ENCODE measurements around the gene TTLL11.
A peak's percentile ranks its signal among the peaks of the same experiment; 100 is the strongest.
"Not testable (repeated sequence)": the region's sequence is repeated elsewhere in the genome, so short reads cannot be mapped to it uniquely, and the experiment has no call there.

Gene TTLL11

GRCh38 chr9:122004589-122004988 lies 88.5 kb downstream of the TTLL11 start:
- DNase-seq (ENCODE audit: low spot score), result no peak

- DNase-seq (ENCODE audit: low spot score), result no peak
Observed at GRCh38 chr9:122001491-122002201, 91.5 kb downstream of the TTLL11 start.

DNA sequence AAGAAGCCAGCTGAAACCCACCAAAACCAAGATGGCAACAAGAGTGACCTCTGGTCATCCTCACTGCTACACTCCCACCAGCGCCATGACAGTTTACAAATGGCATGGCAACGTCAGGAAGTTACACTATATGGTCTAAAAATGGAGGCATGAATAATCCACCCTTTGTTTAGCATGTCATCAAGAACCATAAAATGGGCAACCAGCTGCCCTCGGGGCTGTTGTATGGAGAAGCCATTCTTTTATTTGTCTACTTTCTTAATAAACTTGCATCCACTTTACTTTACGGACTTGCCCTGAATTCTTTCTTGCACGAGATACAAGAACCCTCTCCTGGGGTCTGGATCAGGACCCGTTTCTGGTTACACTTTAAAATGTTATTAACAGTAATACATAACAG lies 92.6 kb downstream of the TTLL11 start:
- DNase-seq (ENCODE audit: low spot score), result not testable (repeated sequence)

- no peak for DNase-seq (ENCODE audit: low spot score)
Observed at GRCh38 chr9:121999556-121999955, 93.6 kb downstream of the TTLL11 start.

GRCh38 chr9:121998513-121999049 lies 94.5 kb downstream of the TTLL11 start:
- DNase-seq (ENCODE audit: low spot score), result no peak

DNA sequence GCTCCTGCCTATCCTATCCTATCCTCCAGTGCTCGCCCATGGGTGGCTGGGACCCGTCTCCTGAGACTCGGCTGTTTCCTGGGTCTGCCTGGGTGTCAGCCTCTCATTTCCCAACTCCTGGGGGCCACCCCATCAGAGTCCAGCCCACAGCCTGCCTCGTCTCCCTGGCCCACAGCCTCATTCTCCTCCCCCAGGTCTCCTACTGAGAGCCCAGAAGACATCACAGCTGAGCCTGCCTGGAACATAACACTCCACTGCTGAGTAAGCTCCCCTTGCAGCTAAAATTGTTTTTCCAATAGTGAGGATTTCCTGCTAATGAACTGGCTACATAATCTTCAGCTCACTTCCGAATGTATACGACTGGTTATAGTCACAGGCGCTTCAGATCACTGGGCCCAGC lies 95.3 kb downstream of the TTLL11 start:
- DNase-seq (ENCODE audit: low spot score), result no peak

GRCh38 chr9:121996783-121997182 lies 96.3 kb downstream of the TTLL11 start:
- no peak for DNase-seq (ENCODE audit: low spot score)

GRCh38 chr9:121995997-121996396 lies 97.1 kb downstream of the TTLL11 start:
- DNase-seq (ENCODE audit: low spot score), result no peak

GRCh38 chr9:121992571-121993212 lies 100.4 kb downstream of the TTLL11 start:
- peak; percentile 47 for DNase-seq (ENCODE audit: low spot score)

- DNase-seq (ENCODE audit: low spot score), result no peak
Observed at GRCh38 chr9:121991307-121991661, 101.8 kb downstream of the TTLL11 start.

GRCh38 chr9:121990600-121991306 lies 102.4 kb downstream of the TTLL11 start:
- DNase-seq (ENCODE audit: low spot score), result no peak

DNA sequence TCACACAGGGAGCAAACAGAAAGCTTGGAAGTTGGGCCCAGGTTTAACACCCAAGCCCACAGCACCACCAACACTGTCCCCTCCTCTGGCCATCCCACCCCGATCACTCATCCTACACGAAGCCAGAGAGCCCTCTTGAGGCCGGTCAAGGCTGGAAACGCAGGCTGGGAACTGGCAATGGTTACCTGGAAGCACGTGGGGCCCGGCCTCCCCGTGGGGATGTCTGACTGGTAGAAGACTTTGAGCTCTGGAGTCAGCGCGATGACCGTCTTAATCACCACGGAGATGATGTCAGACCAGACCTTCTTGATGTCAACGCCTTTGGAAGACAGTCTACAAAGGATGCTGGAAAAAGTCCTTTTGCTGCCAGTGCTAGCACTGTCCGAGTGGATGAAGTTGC lies 104.1 kb downstream of the TTLL11 start:
- DNase-seq (ENCODE audit: low spot score), result no peak

GRCh38 chr9:121987314-121987713 lies 105.8 kb downstream of the TTLL11 start:
- no peak for DNase-seq (ENCODE audit: low spot score)

- no peak for DNase-seq (ENCODE audit: low spot score)
Observed at GRCh38 chr9:121985792-121986494, 107.2 kb downstream of the TTLL11 start.

DNA sequence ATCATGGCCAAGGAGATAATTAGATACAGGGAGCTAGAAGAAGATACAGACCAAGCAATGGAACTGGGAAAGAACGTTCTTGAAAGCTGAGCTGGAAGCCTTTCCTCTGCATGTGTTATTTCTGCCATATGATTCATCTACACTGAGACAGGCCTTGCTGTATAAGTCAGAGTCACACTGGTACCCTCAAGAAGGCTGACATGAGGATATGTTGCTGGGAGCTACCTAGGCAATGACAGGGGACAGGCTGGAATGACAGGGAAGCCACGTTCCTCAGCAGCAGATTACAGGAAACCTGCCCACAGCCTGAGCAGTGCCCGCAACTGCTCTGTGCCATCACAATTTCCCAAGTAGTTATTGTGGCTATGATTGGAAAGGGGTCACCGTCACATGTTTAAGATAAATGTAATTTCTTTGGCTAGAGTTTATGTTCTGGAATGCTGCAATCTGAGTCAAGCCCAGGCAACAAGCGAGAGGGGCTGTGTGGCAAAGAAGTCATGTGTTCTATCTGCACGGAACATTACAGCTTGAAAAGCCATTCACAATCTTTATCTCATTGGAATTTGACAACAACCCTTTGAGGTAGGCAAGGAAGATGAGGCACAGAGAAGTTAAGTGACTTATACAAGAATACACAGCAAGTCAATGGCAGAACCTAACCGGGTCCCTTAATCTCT lies 108.2 kb downstream of the TTLL11 start:
- no peak for DNase-seq (ENCODE audit: low spot score)

DNA sequence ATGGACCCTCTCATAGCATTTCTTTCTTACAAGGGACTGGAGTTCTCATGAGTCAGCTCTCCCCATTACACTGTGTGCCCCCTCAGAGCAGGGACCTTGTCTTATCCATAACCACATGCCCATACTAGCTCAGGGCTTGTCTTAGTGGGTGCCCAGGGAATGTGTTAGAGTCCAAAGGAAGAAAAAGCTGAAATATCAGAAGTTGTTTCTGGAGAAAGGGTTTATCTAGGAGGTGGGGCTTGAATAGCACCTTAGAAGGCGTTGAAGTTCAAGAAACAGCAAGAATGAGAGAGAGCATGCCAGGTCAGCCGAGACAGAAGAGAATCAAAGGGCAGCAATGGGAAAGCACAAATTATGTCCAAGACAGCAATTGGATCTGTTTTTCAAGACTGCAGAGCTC lies 109.4 kb downstream of the TTLL11 start:
- no peak for DNase-seq (ENCODE audit: low spot score)

GRCh38 chr9:121981118-121981883 lies 111.8 kb downstream of the TTLL11 start:
- no peak for DNase-seq (ENCODE audit: low spot score)

DNA sequence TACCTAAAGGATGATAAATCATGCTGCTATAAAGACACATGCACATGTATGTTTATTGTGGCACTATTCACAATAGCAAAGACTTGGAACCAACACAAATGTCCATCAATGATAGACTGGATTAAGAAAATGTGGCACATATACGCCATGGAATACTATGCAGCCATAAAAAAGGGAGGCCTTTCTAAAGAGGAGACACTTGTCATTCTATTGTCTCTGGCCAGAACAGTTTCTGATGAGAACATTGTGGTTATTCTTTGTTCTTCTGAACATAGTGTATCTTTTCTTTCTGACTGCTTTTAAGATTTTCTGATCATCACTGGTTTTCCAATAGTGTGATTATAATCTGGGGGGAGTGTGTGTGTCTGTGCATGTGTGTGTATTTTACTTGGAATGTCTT lies 112.4 kb downstream of the TTLL11 start:
- DNase-seq (ENCODE audit: low spot score), result not testable (repeated sequence)

DNA sequence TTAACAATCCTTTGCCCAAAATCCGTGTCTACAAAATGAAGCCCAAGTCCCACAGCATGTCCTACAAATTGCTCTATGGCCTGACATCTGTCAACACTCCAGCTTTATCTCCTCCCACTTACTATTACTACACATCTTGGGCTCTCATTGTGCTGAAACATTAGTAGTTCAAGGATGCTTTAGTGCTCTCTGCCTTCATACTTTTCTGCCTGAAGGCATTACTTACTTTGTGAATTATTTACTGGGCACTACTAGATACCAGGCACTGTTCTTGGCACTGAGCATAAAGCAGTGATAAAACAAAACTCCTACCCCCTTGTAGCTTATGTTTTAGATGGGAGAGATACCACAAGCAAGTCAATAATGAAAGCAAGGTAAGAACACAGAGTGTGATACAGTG lies 113.4 kb downstream of the TTLL11 start:
- DNase-seq (ENCODE audit: low spot score), result no peak

DNA sequence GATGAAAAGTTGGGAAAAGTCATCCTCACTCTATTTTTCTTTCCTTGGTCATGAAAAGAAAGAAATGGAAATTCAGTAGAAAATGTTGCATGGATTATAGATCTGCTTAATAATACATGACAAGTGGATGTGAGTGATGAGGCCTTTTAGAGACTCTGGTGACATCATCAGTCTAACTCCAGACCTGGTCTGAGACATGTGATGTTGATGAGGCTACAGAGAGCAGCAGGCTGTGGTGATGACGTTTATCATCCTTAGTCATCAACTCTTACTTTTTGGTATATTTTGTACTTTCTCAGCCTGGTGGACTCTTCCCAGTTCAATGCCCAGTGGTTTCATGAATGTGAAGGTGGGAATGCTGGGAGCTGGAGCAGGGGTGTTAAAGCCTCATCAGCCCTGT lies 116.4 kb downstream of the TTLL11 start:
- DNase-seq (ENCODE audit: low spot score), result no peak

- DNase-seq (ENCODE audit: low spot score), result no peak
Observed at GRCh38 chr9:121975801-121976277, 117.3 kb downstream of the TTLL11 start.

All from CD4-positive, alpha-beta T cell treated with Interleukin-6 at 100 ng/mL for 8 hours (primary cell).